Measurements from ENCODE around the gene TAF1B.

Gene TAF1B

DNA sequence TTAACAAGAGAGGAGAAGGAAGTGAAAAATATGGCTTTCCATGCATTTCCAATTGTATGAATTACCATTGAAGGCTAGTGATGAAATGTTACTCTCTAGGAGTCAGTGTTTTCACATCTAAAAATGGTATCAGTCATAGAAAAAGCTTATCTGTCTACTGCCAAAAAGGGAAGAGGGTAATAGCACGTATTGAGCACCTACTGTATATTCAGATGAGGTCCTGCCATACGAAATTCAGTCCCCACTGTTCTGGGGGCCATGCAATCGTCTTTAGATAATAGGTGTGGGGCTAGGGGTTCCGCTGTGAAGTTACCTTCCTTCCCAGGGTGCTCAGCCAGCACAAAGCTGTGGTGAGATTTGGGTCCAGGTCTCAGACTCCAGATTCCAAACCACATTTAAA lies 94.0 kb downstream of the TAF1B start:
- in situ Hi-C loops (cut with HindIII; ENCODE audit: low sequenced_read_pairs), result no loop called here

DNA sequence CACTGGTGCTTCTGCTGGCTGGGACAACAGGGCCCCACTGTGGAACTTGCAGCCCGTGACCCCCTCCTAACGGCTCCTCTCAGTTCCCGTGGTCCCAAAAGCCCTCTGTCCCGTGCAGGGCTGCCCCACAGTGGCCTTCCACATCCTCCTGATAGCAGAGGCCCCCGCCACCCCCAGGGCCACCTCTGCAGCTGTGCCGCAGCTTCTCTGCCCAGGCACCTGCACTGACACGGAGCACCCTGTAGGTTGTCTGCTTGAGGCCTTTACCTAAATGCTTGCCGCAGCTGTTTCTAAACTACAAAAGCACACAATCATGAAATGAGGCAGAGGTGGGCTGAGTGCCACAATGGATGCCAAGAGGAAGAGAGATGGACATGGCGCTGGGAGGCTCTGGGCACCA lies 94.7 kb downstream of the TAF1B start:
- in situ Hi-C loops (cut with HindIII; ENCODE audit: low sequenced_read_pairs), result no loop called here

- in situ Hi-C loops (cut with HindIII; ENCODE audit: low sequenced_read_pairs), result no loop called here
Measured at GRCh38 chr2:9939587-9940485, 96.6 kb downstream of the TAF1B start.

DNA sequence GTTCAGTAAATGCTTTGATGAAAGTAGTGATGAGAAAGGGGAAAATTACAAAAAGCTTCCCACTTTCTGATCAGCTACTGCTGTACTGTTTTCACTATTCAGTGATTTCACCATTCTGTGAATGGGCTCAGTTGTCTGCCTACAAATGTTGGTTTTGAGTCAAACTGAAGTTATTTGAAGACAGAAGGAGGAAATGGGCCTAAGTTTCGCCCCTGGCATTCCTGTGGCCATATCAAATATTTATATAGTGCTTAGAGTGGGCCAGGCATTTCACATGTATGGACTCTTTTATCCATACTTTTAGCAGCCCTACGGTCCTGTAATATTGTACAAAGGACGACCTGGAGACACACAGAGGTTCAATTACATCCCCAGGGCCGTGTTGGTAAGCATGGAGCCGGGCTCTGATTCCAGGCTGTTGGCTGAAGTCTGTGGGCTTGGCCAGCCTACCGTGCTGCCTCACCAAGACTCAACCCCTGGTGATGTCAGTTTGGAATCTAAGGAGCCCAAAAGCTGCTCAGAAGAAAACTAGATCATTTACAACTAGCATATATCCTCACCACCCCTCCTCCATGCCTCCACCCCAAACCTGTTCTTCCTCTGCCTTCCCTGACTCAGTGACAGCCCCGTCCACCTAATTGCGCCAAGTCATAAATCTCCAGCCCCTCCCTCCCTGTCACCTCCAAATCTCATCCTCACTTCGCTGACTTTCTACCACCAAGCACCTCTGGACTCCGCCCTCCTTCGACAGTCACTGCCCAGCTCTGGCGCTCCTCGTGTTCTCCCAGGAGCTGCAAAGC lies 98.1 kb downstream of the TAF1B start:
- in situ Hi-C loops (cut with HindIII; ENCODE audit: low sequenced_read_pairs), result no loop called here

DNA sequence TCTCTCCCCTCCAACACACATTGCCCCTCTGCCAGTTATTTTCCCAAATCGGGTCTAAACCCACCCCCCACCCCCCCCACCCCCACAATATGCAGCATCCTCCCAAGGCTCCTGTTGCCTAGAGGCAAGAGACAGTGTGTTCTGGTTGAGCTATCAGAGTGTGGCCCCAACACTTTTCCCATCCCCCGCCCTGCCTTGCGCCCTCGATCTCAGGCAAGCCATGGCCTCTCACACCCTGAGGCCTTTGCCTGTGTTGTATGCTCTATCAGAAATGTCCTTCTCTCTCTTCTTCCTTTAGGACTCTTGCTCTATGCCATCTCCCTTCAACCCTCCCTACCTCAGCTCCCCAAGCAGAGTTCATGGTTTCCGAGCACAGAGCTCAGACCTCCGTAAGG lies 98.7 kb downstream of the TAF1B start:
- in situ Hi-C loops (cut with HindIII; ENCODE audit: low sequenced_read_pairs), result no loop called here

DNA sequence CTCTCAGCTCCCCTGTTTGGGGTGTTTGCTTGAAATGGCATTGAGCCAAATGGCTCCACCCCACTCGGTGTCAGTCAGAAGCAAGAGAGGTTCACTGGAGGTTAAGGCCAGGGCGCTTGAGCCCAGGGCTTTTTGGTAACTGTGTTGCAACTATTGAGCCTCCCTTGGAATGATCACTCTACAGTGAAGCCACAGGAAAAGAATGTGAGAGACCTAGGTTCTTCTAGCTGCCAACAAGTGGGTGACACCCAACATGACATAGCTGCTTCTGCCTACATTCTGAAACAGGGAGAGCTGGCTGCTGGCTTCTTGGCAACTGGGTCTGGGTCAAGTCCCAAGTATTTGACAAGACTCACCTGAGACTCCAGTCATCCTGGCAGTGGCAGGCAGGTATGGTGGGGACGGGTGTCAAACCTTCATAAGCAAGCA lies 101.1 kb downstream of the TAF1B start:
- in situ Hi-C loops (cut with HindIII; ENCODE audit: low sequenced_read_pairs), result no loop called here

- in situ Hi-C loops (cut with HindIII; ENCODE audit: low sequenced_read_pairs), result no loop called here
Measured at GRCh38 chr2:9945596-9945995, 102.3 kb downstream of the TAF1B start.

GRCh38 chr2:9946076-9946475 lies 102.8 kb downstream of the TAF1B start:
- in situ Hi-C loops (cut with HindIII; ENCODE audit: low sequenced_read_pairs), result no loop called here

GRCh38 chr2:9946818-9947217 lies 103.5 kb downstream of the TAF1B start:
- in situ Hi-C loops (cut with HindIII; ENCODE audit: low sequenced_read_pairs), result no loop called here

- in situ Hi-C loops (cut with HindIII; ENCODE audit: low sequenced_read_pairs), result no loop called here
Measured at GRCh38 chr2:9948721-9949120, 105.4 kb downstream of the TAF1B start.

- in situ Hi-C loops (cut with HindIII; ENCODE audit: low sequenced_read_pairs), result no loop called here
Measured at GRCh38 chr2:9949239-9949991, 106.1 kb downstream of the TAF1B start.

- in situ Hi-C loops (cut with HindIII; ENCODE audit: low sequenced_read_pairs), result no loop called here
Measured at GRCh38 chr2:9949992-9950520, 106.8 kb downstream of the TAF1B start.

GRCh38 chr2:9950521-9951271 lies 107.4 kb downstream of the TAF1B start:
- in situ Hi-C loops (cut with HindIII; ENCODE audit: low sequenced_read_pairs), result no loop called here

DNA sequence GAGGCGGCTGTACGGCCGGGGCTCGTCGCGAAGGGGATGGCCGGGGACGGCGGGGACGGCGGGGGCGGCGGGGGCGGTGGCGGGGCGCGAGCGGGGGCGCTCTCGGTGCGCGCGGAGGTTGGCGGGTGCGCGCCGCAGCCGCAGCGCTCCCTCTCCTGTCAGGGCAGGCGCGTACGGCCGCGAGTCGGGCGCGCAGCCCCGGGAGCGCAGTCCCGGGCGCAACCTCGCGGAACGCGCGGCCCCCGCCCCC lies 107.9 kb downstream of the TAF1B start:
- in situ Hi-C loops (cut with HindIII; ENCODE audit: low sequenced_read_pairs), result no loop called here

DNA sequence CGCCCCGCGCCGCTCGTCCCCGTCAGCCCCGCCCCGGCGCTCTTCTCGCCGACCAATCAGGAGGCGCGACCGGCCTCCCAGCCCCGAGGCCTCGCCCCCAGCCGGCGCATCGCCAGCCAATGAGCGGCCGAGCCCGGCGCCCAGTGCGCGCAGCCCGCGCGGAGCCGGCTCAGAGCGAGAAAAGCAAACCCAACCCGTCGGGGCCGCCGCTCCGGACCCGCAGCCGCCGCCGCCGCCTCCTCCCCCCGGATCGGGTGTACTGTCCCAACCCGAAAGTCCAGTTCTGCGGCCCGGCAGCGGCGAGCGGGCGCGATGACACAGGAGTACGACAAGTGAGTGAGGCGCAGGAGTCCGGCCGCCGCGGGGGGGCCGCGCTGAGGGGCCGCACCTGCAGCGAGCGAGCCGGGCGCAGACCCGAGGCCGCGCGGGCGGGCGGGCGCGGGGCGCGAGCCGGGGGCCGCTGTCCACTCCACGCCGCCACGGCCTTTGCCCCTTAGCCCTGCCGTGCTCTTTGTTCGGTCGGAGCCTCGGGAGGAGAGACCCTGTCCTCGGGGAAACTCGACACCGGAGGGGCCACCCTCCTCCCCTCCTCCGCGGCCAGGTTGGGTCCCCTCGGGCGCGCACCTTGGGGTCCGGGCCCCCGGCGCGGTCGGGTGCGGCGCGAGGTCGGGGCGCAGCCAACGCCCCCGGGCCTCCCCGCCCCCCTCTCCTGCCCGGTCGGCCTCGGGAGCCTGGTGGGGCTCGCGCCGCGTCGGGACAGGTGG lies 108.4 kb downstream of the TAF1B start, which contains the start of gene GRHL1:
Gene GRHL1, plus strand, starts transcription at position 172 of the 764 bp plus-strand sequence. Its CDS starts 141 bp downstream, at position 313.
- in situ Hi-C loops (cut with HindIII; ENCODE audit: low sequenced_read_pairs), result no loop called here

DNA sequence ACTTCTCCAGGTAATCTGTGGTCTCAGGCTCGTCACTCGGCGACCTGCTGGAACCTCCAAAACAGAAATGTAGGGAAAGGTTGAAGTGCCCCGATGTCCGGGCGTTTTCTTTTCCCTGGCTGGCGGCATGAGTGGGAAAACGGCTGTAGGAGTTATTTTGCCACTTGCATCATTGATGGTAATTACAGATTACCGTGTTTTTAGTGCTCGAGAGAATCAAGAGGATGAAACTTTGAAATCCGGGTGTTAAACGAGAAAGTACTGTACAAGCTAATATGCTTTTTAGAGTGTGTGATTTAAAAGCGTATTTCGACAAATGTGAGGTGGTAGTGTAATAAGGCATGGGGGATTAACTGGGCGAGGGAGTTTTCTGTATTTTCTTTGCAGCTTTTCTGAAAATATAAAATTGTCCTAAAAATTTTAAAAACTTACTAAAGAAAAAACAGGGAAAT lies 109.0 kb downstream of the TAF1B start:
- in situ Hi-C loops (cut with HindIII; ENCODE audit: low sequenced_read_pairs), result no loop called here

DNA sequence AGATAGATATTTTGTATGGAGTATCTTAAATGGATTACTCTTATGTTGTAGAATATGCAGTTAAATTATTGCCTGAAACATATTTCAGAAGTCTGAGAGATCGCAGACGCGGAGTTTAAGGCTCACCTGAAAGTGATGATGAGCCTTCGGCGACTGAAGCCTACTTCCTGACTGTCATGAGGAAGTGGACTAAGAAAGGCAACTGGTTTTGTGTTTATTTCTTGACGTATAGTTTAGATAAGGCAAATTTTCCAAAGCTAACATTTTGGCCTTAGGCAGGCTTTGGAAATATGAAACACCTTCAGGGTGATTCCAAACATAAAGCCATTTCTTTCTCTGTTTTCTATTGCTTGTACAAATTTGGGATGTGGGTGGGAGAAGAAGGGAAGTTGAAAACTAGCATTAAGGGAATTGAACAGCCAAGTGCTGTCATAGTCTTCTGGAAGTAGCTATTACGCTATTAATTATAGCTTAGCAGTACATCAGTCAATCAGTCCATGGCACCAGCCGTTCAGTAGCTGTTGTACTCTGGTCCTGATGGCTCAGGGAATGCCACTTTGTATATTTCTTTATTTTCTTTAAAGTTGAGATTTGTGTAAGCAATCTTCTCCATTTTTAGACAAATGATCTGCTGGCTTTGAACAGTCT lies 109.7 kb downstream of the TAF1B start:
- in situ Hi-C loops (cut with HindIII; ENCODE audit: low sequenced_read_pairs), result no loop called here

GRCh38 chr2:9954136-9954535 lies 110.9 kb downstream of the TAF1B start:
- in situ Hi-C loops (cut with HindIII; ENCODE audit: low sequenced_read_pairs), result no loop called here

- in situ Hi-C loops (cut with HindIII; ENCODE audit: low sequenced_read_pairs), result no loop called here
Measured at GRCh38 chr2:9958057-9958456, 114.8 kb downstream of the TAF1B start.
